Panc1 (cell line): ENCODE results near the gene MAP2. TPM values are rescaled to one million over a fixed set of nuclear protein-coding genes. Genes with fewer than 3 reads are reported as not detected.

Source experiments
- ATAC-seq: fragments of 200-7000 bp; cut with Tn5 transposase; 2 replicates; pipeline ENCODE4 v1.9.1; 2020; ENCODE audit warnings: mild to moderate bottlenecking, moderate library complexity
- BruUV-seq: library from RNA; stranded (reverse); fragments of 400-500 nt; replicated peaks from 2 replicates; lab custom pipeline; 2021; lab: Mats Ljungman, UMichigan
- CTCF ChIA-PET: fragments of 300-600 bp; sonication (Branson Sonifier 250); formaldehyde crosslinking; loops from one replicate; lab custom pipeline; 2022; ENCODE audit warnings: antibody characterized with exemption; lab: Charles Lee
- POLR2A ChIA-PET: fragments of 300-600 bp; sonication (Branson Sonifier 250); formaldehyde crosslinking; loops from one replicate; lab custom pipeline; 2022; ENCODE audit warnings: antibody characterized with exemption; lab: Charles Lee
- DNase-seq: peaks from one replicate; pipeline ENCODE4 v3.0.0-alpha.2; 2010; ENCODE audit warnings: low read depth, low spot score
- H3K27ac ChIP-seq: 2 replicates; pipeline ENCODE4 v1.5.1; 2011; ENCODE audit warnings: mild to moderate bottlenecking, low read length, inconsistent platforms
- H3K27me3 ChIP-seq: fragments of 200-500 bp; sonication (Bioruptor generic); 2 replicates; pipeline ENCODE4 v1.6.0; 2014; ENCODE audit warnings: low read length, inconsistent platforms; ENCODE audit not compliant: control insufficient read depth, insufficient read depth
- H3K36me3 ChIP-seq: fragments of 200-500 bp; sonication (Bioruptor generic); 2 replicates; pipeline ENCODE4 v1.5.1; 2014; ENCODE audit warnings: inconsistent platforms, mild to moderate bottlenecking, low read length, moderate library complexity; ENCODE audit not compliant: control insufficient read depth, insufficient read depth
- H3K4me1 ChIP-seq: 2 replicates; pipeline ENCODE4 v1.5.1; 2011; ENCODE audit warnings: inconsistent platforms, mild to moderate bottlenecking, low read length, moderate library complexity; ENCODE audit not compliant: control insufficient read depth, insufficient read depth
- H3K4me3 ChIP-seq, 2 experiments: 2 replicates each; pipeline ENCODE4 v1.5.1; 2011 to 2012; ENCODE audit warnings: low read depth in 2 of 2, low read length in 2 of 2, mild to moderate bottlenecking in 2 of 2, inconsistent platforms in 1 of 2, moderate library complexity in 1 of 2
- H3K9me3 ChIP-seq: fragments of 200-500 bp; sonication (Bioruptor generic); 2 replicates; pipeline ENCODE4 v1.5.1; 2014; ENCODE audit warnings: low read depth, mild to moderate bottlenecking, inconsistent platforms, low read length, moderate library complexity; ENCODE audit not compliant: control insufficient read depth, insufficient read depth
- POLR2AphosphoS5 ChIP-seq: IDR thresholded peaks from 2 replicates; pipeline ENCODE4 v1.6.1; 2012; ENCODE audit warnings: mild to moderate bottlenecking, low read depth, low read length, moderate library complexity
- REST ChIP-seq, 2 experiments: IDR thresholded peaks; 2 replicates each; pipeline ENCODE4 v1.6.1; 2011 to 2012; ENCODE audit warnings: low read depth in 2 of 2, control low read depth in 1 of 2, low read length in 1 of 2, mild to moderate bottlenecking in 1 of 2, moderate library complexity in 1 of 2; ENCODE audit not compliant: insufficient read depth in 1 of 2
- SIN3A ChIP-seq: IDR thresholded peaks from 2 replicates; pipeline ENCODE4 v1.6.1; 2012; ENCODE audit warnings: low read depth, mild to moderate bottlenecking, low read length, moderate library complexity, borderline replicate concordance; ENCODE audit not compliant: insufficient read depth
- TCF7L2 ChIP-seq: IDR thresholded peaks from 2 replicates; pipeline ENCODE4 v1.6.1; 2011; ENCODE audit warnings: mild to moderate bottlenecking, low read depth, low read length, inconsistent platforms
- in situ Hi-C: cut with HindIII; loops from 2 replicates; pipeline ENCODE4 v1.10.0; 2016; ENCODE audit warnings: low sequenced_read_pairs, low pct_unique_long_range_greater_than_20kb
- intact Hi-C: fragments of 100-400 bp; cut with micrococcal nuclease; formaldehyde crosslinking; loops from one replicate; pipeline ENCODE4 v1.10.0; 2022; ENCODE audit not compliant: unreplicated experiment
- total RNA-seq: library from RNA; stranded (reverse); gene quantifications from one replicate; pipeline ENCODE4 v1.2.1, GENCODE V29; 2021; ENCODE audit not compliant: unreplicated experiment
- TF ChIP-seq, protein P1 (sequence below): fragments of 450-650 bp; IDR thresholded peaks from 2 replicates; pipeline ENCODE4 v1.5.1; 2017; ENCODE audit warnings: mild to moderate bottlenecking

MAP2 gene
- total RNA-seq, 1 experiment from 2014 or later, result 44.9 TPM

GRCh38 chr2:209601497-209601896 lies 177.7 kb downstream of the MAP2 start:
- CTCF ChIA-PET, result no interaction called here
- POLR2A ChIA-PET, result no interaction called here
- H3K4me3 ChIP-seq, result no peak overlapping the region
- no peak overlapping the region for H3K27ac ChIP-seq
- no peaks in the 10 kb centered on the region for H3K36me3 ChIP-seq
- in situ Hi-C loops (no loop called here), intact Hi-C loops (no loop called here)
- H3K27me3 ChIP-seq, result no peaks in the 10 kb centered on the region
- ATAC-seq (no peak), DNase-seq (no peak)
- TF ChIP-seq TCF7L2 (no peak), POLR2AphosphoS5 (no peak), REST (IDR thresholded peaks at IDR 0.05; ENCODE audit: insufficient read depth in 1 of 2, low read depth in 2 of 2, low read length in 1 of 2) (no peak), SIN3A (no peak)
- TF ChIP-seq, protein P1, sequence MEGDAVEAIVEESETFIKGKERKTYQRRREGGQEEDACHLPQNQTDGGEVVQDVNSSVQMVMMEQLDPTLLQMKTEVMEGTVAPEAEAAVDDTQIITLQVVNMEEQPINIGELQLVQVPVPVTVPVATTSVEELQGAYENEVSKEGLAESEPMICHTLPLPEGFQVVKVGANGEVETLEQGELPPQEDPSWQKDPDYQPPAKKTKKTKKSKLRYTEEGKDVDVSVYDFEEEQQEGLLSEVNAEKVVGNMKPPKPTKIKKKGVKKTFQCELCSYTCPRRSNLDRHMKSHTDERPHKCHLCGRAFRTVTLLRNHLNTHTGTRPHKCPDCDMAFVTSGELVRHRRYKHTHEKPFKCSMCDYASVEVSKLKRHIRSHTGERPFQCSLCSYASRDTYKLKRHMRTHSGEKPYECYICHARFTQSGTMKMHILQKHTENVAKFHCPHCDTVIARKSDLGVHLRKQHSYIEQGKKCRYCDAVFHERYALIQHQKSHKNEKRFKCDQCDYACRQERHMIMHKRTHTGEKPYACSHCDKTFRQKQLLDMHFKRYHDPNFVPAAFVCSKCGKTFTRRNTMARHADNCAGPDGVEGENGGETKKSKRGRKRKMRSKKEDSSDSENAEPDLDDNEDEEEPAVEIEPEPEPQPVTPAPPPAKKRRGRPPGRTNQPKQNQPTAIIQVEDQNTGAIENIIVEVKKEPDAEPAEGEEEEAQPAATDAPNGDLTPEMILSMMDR, result no peak
- no TSS peak for BruUV-seq
- no peaks in the 10 kb centered on the region for H3K4me1 ChIP-seq
- H3K9me3 ChIP-seq, result no peaks in the 10 kb centered on the region

DNA sequence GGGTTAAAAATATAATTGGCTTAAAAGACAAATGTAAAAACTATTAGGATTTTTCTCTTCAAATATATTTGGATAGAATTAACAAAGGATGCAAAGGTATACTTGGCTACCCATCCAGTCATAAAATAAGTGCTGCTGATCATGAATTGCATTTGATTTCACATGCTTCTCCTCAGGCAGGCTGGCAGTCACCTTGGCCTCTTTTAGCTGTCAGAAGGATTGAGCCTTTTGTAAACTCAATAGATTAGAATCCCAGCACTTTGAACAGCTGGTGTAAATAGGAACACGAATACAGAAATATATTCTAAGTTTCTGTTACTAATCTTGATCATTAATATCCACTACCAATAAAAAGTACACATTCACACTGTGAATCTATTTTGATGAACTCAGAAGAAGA lies 178.4 kb downstream of the MAP2 start:
- Histone ChIP-seq H3K27ac (no peak overlapping the region), H3K36me3 (no peaks in the 10 kb centered on the region), H3K4me3 (no peak overlapping the region), H3K9me3 (no peaks in the 10 kb centered on the region), H3K4me1 (no peaks in the 10 kb centered on the region), H3K27me3 (no peaks in the 10 kb centered on the region)
- ChIA-PET CTCF (no interaction called here), POLR2A (no interaction called here)
- ATAC-seq (no peak), DNase-seq (no peak)
- no TSS peak for BruUV-seq
- in situ Hi-C loops (no loop called here), intact Hi-C loops (no loop called here)
- TF ChIP-seq REST (IDR thresholded peaks at IDR 0.05; ENCODE audit: insufficient read depth in 1 of 2, low read depth in 2 of 2, low read length in 1 of 2) (no peak), POLR2AphosphoS5 (no peak), SIN3A (no peak), TCF7L2 (no peak)
- TF ChIP-seq, protein P1, result no peak
